ENCODE data around the gene RASSF6.
A peak's percentile ranks its signal among the peaks of the same experiment; 100 is the strongest.
"Not testable (repeated sequence)": the region's sequence is repeated elsewhere in the genome, so short reads cannot be mapped to it uniquely, and the experiment has no call there.

RASSF6 gene

DNA sequence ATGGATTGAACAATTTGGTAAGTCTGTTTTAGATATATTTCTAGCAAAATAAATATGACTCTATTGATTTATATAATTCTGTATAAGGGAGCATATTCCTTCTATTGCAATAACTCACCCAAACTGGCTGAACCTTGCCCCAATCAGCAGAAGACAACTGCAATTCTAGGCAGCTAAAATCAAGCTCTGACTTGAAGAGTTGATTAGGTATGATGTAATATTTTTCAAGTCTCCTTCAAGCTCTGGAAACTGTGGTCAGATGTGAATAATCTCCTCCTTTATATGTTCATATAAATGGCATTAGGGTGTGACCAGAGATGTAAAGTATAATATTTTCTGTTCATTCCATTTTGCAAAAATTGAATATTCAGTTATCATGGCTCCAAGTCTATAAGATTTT, 8.2 kb downstream of the RASSF6 start:
- DNase-seq (ENCODE audit: low read depth): peak; percentile 21

DNA sequence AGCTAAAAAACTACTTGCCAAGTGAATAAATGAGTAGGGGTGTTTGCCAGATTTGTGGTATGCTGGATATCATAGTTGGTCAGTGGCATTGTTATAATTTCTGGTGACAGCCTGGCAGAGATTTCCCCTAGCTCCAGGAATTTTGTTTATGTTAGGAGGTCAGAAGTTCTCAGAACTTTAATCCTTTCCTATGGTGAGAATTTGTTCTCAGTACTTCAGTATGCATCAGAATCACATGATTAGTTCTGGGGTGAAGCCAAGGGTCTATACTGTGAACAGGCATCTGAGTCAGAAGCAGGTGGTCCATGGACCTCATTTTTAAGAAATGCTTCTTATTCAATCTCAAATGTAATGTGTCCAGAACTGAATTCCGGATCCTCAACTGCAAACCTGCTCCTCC, 10.5 kb downstream of the RASSF6 start:
- DNase-seq (ENCODE audit: low read depth): peak; percentile 34

DNA sequence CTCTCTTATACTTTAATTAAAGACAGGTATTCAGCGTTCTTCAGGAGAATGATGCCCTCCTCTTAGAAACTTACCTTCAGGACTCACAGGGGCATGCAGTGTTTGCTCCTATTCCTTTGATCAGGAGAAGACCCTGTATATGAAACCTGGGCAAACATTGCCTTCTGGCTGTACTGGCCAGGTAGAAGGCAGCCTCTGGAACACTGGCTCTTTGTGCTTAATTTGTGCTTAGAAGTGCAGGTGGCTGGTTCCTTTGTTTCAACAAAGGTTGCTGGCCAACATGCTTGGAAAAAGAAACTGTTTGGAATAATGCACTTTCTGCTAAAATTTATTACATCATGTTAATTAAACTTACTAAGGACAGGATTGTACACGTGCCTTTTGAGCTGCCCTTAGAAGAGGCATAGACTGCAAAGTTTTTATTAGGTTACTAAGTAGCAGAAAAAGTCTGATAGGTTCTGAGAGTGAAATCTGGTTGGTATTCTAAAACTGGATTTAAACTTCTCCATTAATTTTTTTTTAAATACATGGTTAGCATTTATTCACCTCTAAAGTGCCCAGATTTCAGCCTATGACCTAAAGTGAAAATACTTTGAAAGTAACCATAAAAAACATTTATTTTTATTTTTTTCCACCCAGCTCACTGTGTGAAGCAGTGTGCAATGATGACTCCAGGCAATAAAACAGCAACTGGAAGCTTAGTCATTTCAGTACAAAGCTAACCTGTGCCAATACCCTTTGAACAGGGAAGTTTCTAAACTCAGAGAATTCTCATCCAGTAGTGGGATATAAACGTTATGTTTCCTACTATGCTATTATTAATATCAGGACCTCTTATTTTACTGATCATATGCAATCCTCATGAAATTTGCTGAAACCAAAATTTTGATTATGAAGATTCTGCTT, 11.3 kb downstream of the RASSF6 start:
- DNase-seq (ENCODE audit: low read depth): peak; percentile 5

DNA sequence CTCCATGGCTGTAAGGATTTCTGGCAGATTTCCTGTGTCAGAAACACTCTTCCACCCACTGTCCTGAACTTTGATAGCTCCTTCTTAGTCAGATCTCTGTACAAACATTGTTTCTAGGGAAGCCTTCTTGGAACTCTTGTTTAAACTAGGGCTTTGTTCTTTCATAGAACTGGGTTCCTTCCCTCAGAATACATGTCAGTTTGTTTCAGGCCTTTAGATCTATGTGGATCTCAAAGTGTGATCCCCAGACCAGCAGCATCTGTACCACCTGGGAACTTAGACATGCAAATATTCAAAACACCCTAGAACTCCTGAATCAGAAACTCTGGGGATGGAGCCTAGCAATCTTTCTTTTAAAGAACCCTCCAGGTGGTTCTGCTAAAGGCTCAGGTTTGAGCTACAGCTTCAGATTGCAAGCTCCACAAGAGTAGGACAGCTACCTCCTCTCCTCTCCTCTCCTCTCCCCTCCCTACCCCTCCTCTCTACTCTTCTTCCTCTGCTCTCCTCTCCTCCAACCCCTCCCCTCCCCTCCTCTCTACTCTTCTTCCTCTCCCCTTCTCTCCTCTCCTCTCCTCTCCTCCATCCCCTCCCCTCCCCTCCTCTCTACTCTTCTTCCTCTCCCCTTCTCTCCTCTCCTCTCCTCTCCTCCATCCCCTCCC, 12.7 kb downstream of the RASSF6 start:
- DNase-seq (ENCODE audit: low read depth): no peak

DNA sequence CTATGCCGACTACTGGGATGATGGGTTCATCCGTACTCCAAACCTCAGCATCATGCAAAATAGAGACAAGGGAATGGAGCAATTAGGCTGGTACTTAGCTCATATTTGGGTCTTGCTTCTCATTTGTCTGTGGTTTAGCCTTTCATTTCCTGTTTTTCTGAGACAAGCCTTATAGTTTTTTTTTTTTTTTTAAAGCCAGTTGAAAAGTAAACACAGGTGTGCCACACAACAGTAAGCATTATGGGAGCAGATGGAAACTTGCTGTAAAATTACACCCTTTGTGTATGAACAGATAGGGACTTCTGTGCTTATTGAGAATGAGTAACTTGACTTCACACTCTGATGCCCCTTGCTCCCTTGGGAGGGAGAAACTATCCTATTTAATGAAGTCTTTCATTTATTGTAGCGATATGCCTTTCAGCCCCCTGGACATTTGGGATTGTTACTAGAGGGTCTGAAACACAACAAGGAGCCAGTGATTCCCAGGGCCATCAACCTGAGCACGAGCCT, 13.7 kb downstream of the RASSF6 start:
- DNase-seq (ENCODE audit: low read depth): no peak

DNA sequence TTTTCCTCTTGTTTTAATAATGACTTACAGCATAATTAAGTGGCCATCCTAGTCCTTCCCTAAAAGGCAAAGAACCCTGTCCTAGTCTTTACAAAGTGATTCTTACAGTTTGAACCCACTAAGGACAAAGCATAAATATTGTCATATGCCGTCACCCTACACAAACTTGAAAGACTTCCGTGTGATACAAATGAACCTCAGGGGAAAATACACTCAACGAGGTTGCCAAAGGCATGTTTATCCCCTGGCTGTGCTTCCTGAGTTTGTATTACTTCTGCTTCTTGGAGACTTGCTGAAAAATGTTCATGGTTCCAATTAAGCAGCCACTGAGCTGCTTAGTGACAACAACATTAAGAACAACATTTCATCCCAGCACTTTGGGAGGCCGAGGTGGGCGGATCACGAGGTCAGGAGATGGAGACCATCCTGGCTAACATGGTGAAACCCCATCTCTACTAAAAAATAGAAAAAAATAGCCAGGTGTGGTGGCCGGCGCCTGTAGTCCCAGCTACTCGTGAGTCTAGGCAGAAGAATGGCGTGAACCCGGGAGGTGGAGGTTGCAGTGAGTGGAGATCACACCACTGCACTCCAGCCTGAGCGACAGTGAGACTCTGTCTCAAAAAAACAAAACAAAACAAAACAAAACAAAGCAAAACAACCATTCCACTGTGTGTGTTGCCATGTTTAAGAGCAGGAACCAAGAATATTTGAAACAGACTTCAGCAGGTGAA, 16.2 kb downstream of the RASSF6 start:
- peak; percentile 85 for DNase-seq (ENCODE audit: low read depth)

DNA sequence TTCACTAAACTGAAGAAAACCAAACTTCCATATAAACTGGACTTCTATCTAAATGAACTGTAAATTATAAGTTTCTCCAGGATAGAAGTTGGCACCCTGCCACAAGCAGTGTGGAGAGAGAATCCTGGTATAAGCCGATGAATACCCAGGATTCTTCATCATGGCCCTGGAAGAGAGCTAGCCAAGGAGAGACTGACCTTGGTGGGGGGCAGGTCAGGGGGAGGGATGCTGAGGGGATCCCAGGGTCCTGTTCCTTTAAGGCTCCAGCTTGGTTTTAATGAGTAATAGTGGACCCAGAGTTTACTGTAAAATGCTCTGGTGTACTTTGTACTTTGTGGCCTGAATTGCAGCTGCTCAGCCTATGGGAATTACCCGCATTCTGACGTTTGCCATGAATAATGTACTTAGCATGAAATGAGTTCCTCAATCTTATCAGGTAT, 16.9 kb downstream of the RASSF6 start:
- peak; percentile 45 for DNase-seq (ENCODE audit: low read depth)

DNA sequence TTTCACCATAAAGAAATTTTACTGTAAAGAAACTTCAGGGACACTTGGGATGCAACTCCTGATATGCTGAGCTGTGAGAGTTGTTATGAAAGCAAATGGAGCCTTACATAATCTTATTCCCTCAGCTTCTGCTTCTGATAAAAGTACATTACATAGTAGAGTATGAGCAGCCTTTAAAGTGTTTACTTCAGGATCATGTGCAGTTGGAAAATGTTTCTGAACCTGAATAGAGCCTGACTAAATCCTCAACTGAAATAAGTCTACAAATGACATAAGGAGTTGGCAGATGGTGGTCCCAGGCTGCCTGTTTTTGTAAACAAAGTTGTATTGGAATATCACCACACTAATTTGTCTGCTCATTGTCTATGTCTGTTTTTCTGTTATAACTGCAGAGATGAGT, 19.3 kb downstream of the RASSF6 start:
- DNase-seq (ENCODE audit: low read depth): no peak

DNA sequence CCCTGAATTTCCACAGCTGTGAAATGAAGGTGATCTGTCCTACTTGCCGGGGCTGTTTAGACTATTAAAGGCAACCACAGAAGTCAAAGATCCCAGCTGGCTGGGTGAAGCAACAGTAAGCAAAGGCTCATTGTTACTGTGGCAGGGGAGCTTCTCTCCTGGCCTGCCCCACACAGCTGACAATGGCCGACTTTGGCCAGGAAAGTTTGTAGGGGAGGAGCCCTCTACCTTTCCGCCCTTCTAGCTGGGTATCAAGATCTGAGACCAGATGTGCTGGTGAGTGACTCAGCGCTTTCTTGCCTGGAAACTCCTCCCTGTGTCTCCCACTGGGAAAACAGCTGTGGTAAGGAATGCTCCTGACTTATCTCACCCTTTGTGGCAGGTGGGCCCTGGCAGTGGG, 21.1 kb downstream of the RASSF6 start:
- peak; percentile 71 for DNase-seq (ENCODE audit: low read depth)

DNA sequence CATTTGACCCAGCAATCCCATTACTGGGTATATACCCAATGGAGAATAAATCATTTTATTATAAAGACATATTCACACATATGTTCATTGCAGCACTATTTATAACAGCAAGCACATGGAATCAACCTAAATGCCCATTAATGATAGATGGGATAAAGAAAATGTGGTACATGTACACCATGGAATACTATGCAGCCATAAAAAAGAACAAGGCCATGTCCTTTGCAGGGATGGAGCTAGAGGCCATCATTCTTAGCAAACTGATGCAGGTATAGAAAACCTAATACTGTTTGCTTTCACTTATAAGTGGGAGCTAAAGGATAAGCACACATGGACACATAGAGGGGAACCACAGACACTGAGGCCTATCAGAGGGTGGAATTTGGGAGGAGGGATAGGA, 22.6 kb downstream of the RASSF6 start:
- DNase-seq (ENCODE audit: low read depth): no peak

DNA sequence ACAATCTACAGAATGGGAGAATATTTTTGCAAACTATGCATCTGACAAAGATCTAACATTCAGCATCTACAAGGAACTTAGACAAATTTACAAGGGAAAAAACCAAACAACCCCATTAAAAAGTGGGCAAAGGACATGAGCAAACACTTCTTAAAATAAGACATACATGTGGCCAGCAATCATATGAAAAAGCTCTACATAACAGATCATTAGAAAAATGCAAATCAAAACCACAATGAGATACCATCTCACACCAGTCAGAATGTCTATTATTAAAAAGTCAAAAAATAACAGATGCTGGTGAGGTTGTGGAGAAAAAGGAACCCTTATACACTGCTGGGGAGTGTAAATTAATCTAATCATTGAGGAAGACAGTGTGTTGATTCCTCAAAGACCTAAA, 23.1 kb downstream of the RASSF6 start:
- not testable (repeated sequence) for DNase-seq (ENCODE audit: low read depth)

DNA sequence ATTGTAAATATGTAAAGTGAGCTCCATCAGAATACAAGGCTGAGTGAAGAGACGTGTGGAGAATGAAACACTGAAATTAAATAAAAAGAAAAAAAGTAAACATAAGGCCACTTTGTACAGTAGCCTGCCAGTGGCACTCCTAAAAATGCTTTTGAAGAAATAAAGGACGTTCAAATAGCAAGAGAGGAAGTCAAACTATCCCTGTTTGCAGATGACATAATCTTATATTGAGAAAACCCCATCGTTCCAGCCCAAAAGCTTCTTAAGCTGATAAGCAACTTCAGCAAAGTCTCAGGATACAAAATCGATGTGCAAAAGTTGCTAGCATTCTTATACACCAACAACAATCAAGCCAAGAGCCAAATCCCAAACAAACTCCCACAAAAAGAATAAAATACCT, 24.2 kb downstream of the RASSF6 start:
- DNase-seq (ENCODE audit: low read depth): no peak

DNA sequence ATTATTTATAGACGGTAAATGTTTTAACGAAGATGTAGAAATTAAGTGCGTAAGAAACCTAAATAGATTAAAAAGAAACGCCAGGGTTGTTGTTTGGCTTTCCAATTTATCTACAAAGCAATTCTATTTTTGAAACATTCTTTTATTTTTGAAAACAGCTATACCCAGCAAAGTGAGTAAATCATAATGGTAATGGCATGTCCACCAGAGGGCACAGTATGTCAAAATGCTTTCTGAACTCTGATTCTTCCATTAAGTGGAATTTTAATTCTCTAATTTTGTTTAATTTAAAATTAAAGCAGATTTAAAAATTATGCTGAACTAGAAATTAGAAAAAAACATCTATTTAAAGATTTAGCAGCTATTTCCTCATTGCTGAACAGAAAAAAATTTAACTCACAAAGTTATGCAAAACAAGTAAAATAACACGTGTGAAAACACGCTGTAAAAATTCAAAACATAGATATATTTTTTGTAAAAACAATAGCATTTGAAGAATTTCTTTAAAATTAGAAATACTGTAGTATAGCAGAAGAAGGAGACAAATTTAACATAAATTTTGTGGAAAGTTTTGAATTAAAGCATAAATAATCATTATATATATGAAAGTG, 26.5 kb downstream of the RASSF6 start:
- peak; percentile 25 for DNase-seq (ENCODE audit: low read depth)

DNA sequence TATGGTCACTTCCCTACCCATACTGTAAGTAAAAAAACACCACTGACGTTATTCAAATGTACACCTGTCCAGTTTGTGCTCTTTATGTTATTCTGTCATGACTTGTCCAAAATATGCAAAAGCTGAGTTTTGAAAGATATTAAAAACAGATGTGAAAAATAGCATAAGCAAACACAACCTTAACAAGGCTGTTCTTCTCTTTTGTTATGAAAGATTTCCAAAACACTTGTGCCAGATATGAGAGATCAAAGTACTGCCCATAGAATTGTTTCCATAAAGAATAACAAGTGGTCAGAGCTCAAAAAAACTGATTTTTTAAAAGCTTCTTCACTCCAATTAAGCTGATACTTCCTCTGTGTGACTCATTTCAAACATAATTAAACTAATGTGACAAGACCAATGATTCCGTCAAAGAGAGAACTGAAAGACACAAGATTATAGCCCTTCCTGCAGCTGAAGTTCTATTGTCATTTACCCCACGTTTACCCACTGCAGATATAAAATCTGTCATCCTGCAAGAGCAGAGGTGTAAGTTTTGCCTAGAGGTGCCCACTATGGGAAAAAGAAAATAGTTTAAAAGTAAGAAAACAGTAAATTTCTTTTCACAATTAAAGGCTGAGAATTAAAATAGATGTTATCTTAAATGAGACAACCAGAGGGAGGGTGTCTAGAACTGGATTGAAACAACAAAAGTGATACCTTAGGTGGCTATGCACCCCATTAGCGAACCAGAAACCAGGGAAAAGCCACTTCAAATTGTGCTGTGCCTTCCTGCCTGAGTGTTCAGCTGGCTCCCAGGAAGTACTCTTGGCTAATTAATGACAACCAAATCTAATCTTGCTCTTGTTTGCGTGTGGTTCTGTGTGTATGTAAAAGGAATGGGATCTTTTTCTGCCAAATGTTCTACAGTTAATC, 30.1 kb downstream of the RASSF6 start:
- peak; percentile 10 for DNase-seq (ENCODE audit: low read depth)

DNA sequence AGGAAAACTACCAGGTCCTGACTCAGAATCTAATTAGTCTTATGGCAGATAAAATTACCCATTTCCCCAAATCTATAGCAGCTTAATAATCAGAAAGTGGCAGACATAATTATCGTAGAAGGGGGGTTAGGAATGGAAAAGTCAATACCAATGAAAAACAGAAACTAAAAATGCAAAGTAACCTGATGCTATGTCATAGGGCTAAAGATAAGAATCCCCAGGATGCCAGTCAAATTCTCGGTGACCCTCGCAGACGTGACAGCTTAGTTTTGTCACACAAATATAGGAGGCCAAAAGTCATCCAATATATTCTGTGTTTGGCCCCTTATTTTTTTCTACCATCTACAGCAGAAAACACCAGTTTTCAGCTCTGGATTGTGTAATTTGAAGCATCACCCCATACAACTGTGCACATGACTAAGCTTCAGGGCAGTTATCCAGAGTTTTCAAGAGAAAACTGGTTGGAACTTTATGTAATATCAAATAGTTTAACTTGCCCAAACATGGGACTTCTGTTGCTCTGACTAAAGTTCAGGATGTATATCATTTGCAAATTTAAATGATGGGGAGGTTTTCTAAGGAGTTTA, 30.9 kb downstream of the RASSF6 start:
- DNase-seq (ENCODE audit: low read depth): peak; percentile 83

DNA sequence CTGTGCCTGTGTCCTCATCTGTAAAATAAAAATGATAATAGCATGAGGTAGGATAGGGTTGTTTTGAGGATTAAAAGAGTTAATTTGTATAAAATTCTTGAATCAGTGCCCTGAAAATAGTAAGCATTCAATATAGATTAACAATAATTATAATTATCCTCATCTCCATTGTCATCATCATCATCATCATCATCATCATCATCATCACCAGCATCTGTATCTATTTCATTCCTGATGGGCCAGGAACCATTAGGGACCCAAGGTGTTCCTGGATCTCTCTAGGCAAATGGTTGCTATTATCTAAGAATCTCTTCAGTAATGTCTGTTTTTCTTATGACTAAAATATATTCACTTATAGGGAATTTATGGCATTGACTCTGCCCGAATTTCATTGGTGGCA, 31.6 kb downstream of the RASSF6 start:
- DNase-seq (ENCODE audit: low read depth): no peak

DNA sequence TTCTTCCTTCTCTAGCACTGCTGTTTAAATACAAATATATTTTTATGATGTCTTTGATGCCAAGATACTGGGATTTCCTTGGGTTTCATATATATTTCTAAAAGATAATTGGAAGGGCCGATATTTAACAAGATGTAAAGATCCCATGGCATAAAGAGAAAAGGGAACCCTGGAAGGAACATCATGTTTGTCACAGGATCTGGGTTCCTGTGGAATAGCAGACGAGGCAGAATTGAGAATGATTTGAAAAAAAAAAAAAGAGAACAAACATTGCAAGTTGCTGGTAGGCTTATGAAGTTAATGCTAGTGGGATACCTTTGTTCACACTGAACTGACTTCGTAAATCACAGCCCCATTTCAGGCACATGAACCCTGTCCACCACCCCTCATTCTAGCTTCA, 33.6 kb downstream of the RASSF6 start:
- no peak for DNase-seq (ENCODE audit: low read depth)

DNA sequence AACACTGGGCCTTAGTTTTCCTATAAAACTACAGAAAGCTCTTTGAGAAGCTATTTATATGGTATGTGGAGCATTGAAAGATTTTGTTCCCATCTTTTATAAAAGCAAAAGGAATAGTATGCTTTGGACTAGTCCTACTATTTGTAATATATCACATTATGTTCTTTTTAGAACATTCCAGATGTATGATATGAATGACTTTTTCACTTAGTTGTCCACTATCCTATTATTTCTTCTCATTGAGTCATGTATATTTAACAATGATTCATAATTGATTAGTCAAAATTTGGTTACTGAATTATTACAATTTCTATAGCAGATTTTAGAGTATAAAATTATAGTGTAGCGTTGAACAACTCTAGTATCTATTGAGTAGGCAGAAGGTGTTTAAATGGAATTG, 34.2 kb downstream of the RASSF6 start:
- no peak for DNase-seq (ENCODE audit: low read depth)

DNA sequence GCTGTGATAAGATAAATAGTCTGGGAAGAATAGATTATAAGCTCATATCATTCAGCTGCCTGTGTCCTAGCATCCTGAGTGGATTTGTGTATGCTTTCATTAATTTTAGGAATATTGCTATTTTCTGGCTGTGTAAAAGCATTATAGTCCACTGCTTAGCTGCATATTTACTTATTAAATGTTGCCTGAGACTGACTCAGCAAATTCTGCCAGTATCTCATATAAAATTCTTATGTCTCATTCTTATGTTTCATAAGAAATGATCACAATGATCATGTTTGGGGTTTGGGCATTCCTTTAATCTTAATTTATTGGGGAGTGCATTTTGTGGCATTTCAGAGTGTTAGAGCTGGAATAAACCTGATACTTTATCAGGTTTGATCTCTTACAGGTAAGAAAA, 34.9 kb downstream of the RASSF6 start:
- DNase-seq (ENCODE audit: low read depth): no peak

DNA sequence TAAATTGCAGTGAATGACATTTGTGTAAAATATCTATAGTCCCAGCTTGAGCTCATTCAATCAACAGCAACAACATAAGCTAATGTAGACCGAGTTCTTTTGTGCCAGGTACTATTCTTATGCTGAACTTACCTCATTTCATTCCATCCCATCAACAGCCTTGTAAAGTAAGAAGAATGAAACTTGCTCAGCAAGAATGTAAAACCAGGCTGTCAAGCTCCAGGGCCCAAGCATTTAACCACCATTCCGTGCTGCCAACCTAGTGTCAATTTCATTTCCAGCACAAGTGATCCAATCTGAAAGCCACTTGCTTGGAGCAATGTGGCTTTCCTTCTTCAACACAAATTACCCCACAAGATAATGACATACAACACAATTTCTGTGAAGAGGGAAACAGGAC, 36.6 kb downstream of the RASSF6 start:
- DNase-seq (ENCODE audit: low read depth): no peak

DNA sequence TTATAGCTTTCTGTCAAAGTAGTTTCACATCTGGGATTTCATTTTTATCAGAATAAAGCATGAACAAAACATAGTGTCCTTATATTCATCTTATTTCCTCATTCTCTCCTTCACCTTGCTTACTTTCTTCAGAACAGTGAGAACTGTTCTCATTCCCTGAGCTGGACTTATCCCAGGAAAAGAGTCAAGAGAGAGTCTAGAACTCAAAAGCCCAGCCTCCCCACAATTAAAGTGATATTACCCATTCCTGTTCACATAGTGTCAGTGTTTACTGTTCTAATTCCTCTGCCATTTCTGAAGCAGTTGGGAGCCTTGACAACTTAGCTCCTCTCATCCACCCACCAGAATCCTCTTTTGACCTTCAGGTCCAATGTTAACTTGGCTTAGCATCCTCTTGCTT, 42.9 kb downstream of the RASSF6 start:
- DNase-seq (ENCODE audit: low read depth): no peak
